AG09319 (cell line): ENCODE measurements around the gene IL1R1.
A peak's percentile ranks its signal among the peaks of the same experiment; 100 is the strongest.

Source experiments
- DNase-seq: peaks from one replicate; pipeline ENCODE4 v3.0.0-alpha.2; 2010; ENCODE audit warnings: low read depth; ENCODE audit errors: extremely low read depth
- CTCF ChIP-seq: IDR thresholded peaks from 2 replicates; pipeline ENCODE4 v1.5.1; 2011; ENCODE audit warnings: low read depth, mild to moderate bottlenecking, inconsistent platforms, low read length, moderate library complexity

The IL1R1 gene

GRCh38 chr2:102186791-102187495, 44.4 kb downstream of the IL1R1 start, which contains the start of gene IL1RL2:
IL1RL2 (plus strand) TSS chr2:102187023; CDS start chr2:102187868, 845 bp downstream.
- no peak for DNase-seq
- TF ChIP-seq CTCF: no peak

GRCh38 chr2:102187496-102188150, 45.1 kb downstream of the IL1R1 start:
- peak; percentile 47 for TF ChIP-seq CTCF
- no peak for DNase-seq

GRCh38 chr2:102190430-102191107, 48.0 kb downstream of the IL1R1 start:
- TF ChIP-seq CTCF: no peak
- no peak for DNase-seq

GRCh38 chr2:102191501-102191900, 49.0 kb downstream of the IL1R1 start:
- no peak for TF ChIP-seq CTCF
- DNase-seq: no peak

GRCh38 chr2:102193074-102193473, 50.5 kb downstream of the IL1R1 start:
- no peak for DNase-seq
- no peak for TF ChIP-seq CTCF

GRCh38 chr2:102194609-102195268, 52.2 kb downstream of the IL1R1 start:
- DNase-seq: no peak
- TF ChIP-seq CTCF: no peak
